Panc1 (cell line): Measurements from ENCODE around the gene DCTN3. TPM values are rescaled to one million over a fixed set of nuclear protein-coding genes. Genes with fewer than 3 reads are reported as not detected.

Experiments
- ATAC-seq: fragments of 200-7000 bp; cut with Tn5 transposase; 2 replicates; pipeline ENCODE4 v1.9.1; 2020; ENCODE audit warnings: mild to moderate bottlenecking, moderate library complexity
- BruUV-seq: library from RNA; stranded (reverse); fragments of 400-500 nt; replicated peaks from 2 replicates; lab custom pipeline; 2021; lab: Mats Ljungman, UMichigan
- CTCF ChIA-PET: fragments of 300-600 bp; sonication (Branson Sonifier 250); formaldehyde crosslinking; loops from one replicate; lab custom pipeline; 2022; ENCODE audit warnings: antibody characterized with exemption; lab: Charles Lee
- POLR2A ChIA-PET: fragments of 300-600 bp; sonication (Branson Sonifier 250); formaldehyde crosslinking; loops from one replicate; lab custom pipeline; 2022; ENCODE audit warnings: antibody characterized with exemption; lab: Charles Lee
- DNase-seq: peaks from one replicate; pipeline ENCODE4 v3.0.0-alpha.2; 2010; ENCODE audit warnings: low read depth, low spot score
- H3K27ac ChIP-seq: 2 replicates; pipeline ENCODE4 v1.5.1; 2011; ENCODE audit warnings: mild to moderate bottlenecking, low read length, inconsistent platforms
- H3K27me3 ChIP-seq: fragments of 200-500 bp; sonication (Bioruptor generic); 2 replicates; pipeline ENCODE4 v1.6.0; 2014; ENCODE audit warnings: low read length, inconsistent platforms; ENCODE audit not compliant: control insufficient read depth, insufficient read depth
- H3K36me3 ChIP-seq: fragments of 200-500 bp; sonication (Bioruptor generic); 2 replicates; pipeline ENCODE4 v1.5.1; 2014; ENCODE audit warnings: inconsistent platforms, mild to moderate bottlenecking, low read length, moderate library complexity; ENCODE audit not compliant: control insufficient read depth, insufficient read depth
- H3K4me1 ChIP-seq: 2 replicates; pipeline ENCODE4 v1.5.1; 2011; ENCODE audit warnings: inconsistent platforms, mild to moderate bottlenecking, low read length, moderate library complexity; ENCODE audit not compliant: control insufficient read depth, insufficient read depth
- H3K4me3 ChIP-seq, 2 experiments: 2 replicates each; pipeline ENCODE4 v1.5.1; 2011 to 2012; ENCODE audit warnings: low read depth in 2 of 2, low read length in 2 of 2, mild to moderate bottlenecking in 2 of 2, inconsistent platforms in 1 of 2, moderate library complexity in 1 of 2
- H3K9me3 ChIP-seq: fragments of 200-500 bp; sonication (Bioruptor generic); 2 replicates; pipeline ENCODE4 v1.5.1; 2014; ENCODE audit warnings: low read depth, mild to moderate bottlenecking, inconsistent platforms, low read length, moderate library complexity; ENCODE audit not compliant: control insufficient read depth, insufficient read depth
- CTCF ChIP-seq: fragments of 450-650 bp; IDR thresholded peaks from 2 replicates; pipeline ENCODE4 v1.5.1; 2017; ENCODE audit warnings: mild to moderate bottlenecking
- POLR2AphosphoS5 ChIP-seq: IDR thresholded peaks from 2 replicates; pipeline ENCODE4 v1.6.1; 2012; ENCODE audit warnings: mild to moderate bottlenecking, low read depth, low read length, moderate library complexity
- SIN3A ChIP-seq: IDR thresholded peaks from 2 replicates; pipeline ENCODE4 v1.6.1; 2012; ENCODE audit warnings: low read depth, mild to moderate bottlenecking, low read length, moderate library complexity, borderline replicate concordance; ENCODE audit not compliant: insufficient read depth
- TCF7L2 ChIP-seq: IDR thresholded peaks from 2 replicates; pipeline ENCODE4 v1.6.1; 2011; ENCODE audit warnings: mild to moderate bottlenecking, low read depth, low read length, inconsistent platforms
- in situ Hi-C: cut with HindIII; loops from 2 replicates; pipeline ENCODE4 v1.10.0; 2016; ENCODE audit warnings: low sequenced_read_pairs, low pct_unique_long_range_greater_than_20kb
- intact Hi-C: fragments of 100-400 bp; cut with micrococcal nuclease; formaldehyde crosslinking; loops from one replicate; pipeline ENCODE4 v1.10.0; 2022; ENCODE audit not compliant: unreplicated experiment
- total RNA-seq: library from RNA; stranded (reverse); gene quantifications from one replicate; pipeline ENCODE4 v1.2.1, GENCODE V29; 2021; ENCODE audit not compliant: unreplicated experiment
- TF ChIP-seq, protein P1 (sequence below), 2 experiments: IDR thresholded peaks; 2 replicates each; pipeline ENCODE4 v1.6.1; 2011 to 2012; ENCODE audit warnings: low read depth in 2 of 2, control low read depth in 1 of 2, low read length in 1 of 2, mild to moderate bottlenecking in 1 of 2, moderate library complexity in 1 of 2; ENCODE audit not compliant: insufficient read depth in 1 of 2

The DCTN3 gene
- total RNA-seq, 1 experiment from 2014 or later: 110 TPM

GRCh38 chr9:34653151-34654072 is 33.1 kb upstream of the DCTN3 start:
- Histone ChIP-seq H3K27me3 (no peaks in the 10 kb centered on the region), H3K4me1 (peaks cover 25% of the 10 kb centered on the region), H3K4me3 (no peak overlapping the region), H3K27ac (peak overlapping the region; percentile 95), H3K36me3 (no peaks in the 10 kb centered on the region), H3K9me3 (no peaks in the 10 kb centered on the region)
- in situ Hi-C loops: no loop called here
- ChIA-PET CTCF (no interaction called here), POLR2A (no interaction called here)
- BruUV-seq: no TSS peak
- intact Hi-C loops: no loop called here
- DNase-seq (no peak), ATAC-seq (no peak)
- TF ChIP-seq SIN3A: no peak
- no peak for TF ChIP-seq TCF7L2
- TF ChIP-seq, protein P1, sequence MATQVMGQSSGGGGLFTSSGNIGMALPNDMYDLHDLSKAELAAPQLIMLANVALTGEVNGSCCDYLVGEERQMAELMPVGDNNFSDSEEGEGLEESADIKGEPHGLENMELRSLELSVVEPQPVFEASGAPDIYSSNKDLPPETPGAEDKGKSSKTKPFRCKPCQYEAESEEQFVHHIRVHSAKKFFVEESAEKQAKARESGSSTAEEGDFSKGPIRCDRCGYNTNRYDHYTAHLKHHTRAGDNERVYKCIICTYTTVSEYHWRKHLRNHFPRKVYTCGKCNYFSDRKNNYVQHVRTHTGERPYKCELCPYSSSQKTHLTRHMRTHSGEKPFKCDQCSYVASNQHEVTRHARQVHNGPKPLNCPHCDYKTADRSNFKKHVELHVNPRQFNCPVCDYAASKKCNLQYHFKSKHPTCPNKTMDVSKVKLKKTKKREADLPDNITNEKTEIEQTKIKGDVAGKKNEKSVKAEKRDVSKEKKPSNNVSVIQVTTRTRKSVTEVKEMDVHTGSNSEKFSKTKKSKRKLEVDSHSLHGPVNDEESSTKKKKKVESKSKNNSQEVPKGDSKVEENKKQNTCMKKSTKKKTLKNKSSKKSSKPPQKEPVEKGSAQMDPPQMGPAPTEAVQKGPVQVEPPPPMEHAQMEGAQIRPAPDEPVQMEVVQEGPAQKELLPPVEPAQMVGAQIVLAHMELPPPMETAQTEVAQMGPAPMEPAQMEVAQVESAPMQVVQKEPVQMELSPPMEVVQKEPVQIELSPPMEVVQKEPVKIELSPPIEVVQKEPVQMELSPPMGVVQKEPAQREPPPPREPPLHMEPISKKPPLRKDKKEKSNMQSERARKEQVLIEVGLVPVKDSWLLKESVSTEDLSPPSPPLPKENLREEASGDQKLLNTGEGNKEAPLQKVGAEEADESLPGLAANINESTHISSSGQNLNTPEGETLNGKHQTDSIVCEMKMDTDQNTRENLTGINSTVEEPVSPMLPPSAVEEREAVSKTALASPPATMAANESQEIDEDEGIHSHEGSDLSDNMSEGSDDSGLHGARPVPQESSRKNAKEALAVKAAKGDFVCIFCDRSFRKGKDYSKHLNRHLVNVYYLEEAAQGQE (IDR thresholded peaks at IDR 0.05; ENCODE audit: insufficient read depth in 1 of 2, low read depth in 2 of 2, low read length in 1 of 2): no peak
- TF ChIP-seq POLR2AphosphoS5: no peak
- no peak for TF ChIP-seq CTCF

DNA sequence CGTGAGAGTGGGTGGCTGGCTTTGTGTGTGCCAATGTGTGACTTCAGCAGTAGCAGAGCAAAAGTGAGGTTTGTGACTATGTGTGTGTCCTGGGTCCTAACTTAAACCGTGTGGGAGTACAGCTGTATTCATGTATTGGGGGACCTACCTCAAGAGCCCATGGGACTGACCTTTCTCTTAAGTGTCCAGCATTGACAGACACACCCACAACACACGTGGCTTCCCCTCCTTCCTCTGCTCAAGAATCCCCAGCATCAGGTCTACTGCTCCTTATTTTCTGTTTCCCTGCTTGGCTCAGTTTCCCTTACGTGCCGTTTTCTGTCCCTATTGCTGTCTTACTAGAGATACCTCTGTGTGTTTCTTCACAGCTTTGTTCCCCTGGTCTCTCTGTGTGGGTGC is 32.3 kb upstream of the DCTN3 start:
- Histone ChIP-seq H3K27me3 (no peaks in the 10 kb centered on the region), H3K36me3 (no peaks in the 10 kb centered on the region), H3K4me1 (peaks cover 31% of the 10 kb centered on the region), H3K27ac (peak overlapping the region; percentile 95), H3K9me3 (no peaks in the 10 kb centered on the region), H3K4me3 (peak overlapping the region; percentile 37 to 75)
- ATAC-seq (no peak), DNase-seq (no peak)
- BruUV-seq: no TSS peak
- ChIA-PET POLR2A (interaction anchor here (0.6 kb wide), 1 partner anchor 114 kb away, joined by 21 read pairs; no protein-coding TSS in a partner anchor), CTCF (no interaction called here)
- intact Hi-C loops (no loop called here), in situ Hi-C loops (no loop called here)
- TF ChIP-seq TCF7L2 (no peak), POLR2AphosphoS5 (no peak), CTCF (no peak), SIN3A (no peak)
- TF ChIP-seq, protein P1 (IDR thresholded peaks at IDR 0.05; ENCODE audit: insufficient read depth in 1 of 2, low read depth in 2 of 2, low read length in 1 of 2): no peak
